C4-2B (cell line): Measurements from ENCODE around the gene EXOC6.

ENCODE experiments used
- ZFX ChIP-seq: fragments of 450-650 bp; IDR thresholded peaks from 2 replicates; pipeline ENCODE4 v1.6.1; 2017
- TF ChIP-seq, protein P1 (sequence below): fragments of 450-650 bp; conservative IDR thresholded peaks from 2 replicates; pipeline ENCODE4 v1.5.1; 2017; ENCODE audit warnings: mild to moderate bottlenecking

DNA sequence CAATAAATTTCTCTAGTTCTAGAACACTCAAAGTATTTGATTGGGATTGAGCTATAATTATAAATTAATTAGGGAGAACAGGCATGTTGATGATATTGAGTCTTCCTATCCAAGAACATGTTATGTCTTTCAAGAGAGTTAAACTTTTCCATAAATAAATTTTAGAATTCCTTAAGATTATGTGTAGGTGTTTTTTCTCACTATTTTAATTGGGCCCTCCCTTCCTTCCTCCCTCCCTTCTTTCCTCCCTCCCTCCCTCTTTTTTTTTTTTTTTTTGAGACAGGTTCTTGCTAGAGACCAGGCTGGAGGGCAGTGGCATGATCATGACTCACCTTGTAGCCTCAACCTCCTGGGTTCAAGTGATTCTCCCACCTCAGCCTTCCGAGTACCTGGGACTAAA is 20.2 kb downstream of the EXOC6 start:
- TF ChIP-seq, protein P1, sequence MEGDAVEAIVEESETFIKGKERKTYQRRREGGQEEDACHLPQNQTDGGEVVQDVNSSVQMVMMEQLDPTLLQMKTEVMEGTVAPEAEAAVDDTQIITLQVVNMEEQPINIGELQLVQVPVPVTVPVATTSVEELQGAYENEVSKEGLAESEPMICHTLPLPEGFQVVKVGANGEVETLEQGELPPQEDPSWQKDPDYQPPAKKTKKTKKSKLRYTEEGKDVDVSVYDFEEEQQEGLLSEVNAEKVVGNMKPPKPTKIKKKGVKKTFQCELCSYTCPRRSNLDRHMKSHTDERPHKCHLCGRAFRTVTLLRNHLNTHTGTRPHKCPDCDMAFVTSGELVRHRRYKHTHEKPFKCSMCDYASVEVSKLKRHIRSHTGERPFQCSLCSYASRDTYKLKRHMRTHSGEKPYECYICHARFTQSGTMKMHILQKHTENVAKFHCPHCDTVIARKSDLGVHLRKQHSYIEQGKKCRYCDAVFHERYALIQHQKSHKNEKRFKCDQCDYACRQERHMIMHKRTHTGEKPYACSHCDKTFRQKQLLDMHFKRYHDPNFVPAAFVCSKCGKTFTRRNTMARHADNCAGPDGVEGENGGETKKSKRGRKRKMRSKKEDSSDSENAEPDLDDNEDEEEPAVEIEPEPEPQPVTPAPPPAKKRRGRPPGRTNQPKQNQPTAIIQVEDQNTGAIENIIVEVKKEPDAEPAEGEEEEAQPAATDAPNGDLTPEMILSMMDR: no peak
- TF ChIP-seq ZFX: no peak
